SKM-1 treated with dmso at 0.1 percent for 144 hours (cell line): ENCODE measurements around the gene GSK3A.

Experiments used
- DNase-seq: peaks from one replicate; lab custom pipeline; 2025; ENCODE audit not compliant: unreplicated experiment; lab: John Stamatoyannopoulos, UW

The GSK3A gene

GRCh38 chr19:42242512-42243409, at the start of gene GSK3A:
GSK3A (minus strand) TSS chr19:42242602; CDS start chr19:42242465, 137 bp downstream.
- peak; percentile 91 for DNase-seq

GRCh38 chr19:42291435-42291810, 49.0 kb upstream of the GSK3A start:
- no peak for DNase-seq

GRCh38 chr19:42290523-42291434, 48.4 kb upstream of the GSK3A start:
- no peak for DNase-seq

GRCh38 chr19:42290136-42290522, 47.7 kb upstream of the GSK3A start:
- no peak for DNase-seq

GRCh38 chr19:42289556-42290041, 47.2 kb upstream of the GSK3A start:
- no peak for DNase-seq

GRCh38 chr19:42288881-42289555, 46.6 kb upstream of the GSK3A start:
- no peak for DNase-seq

GRCh38 chr19:42288387-42288786, 46.0 kb upstream of the GSK3A start:
- no peak for DNase-seq

GRCh38 chr19:42287827-42288107, 45.4 kb upstream of the GSK3A start:
- no peak for DNase-seq

GRCh38 chr19:42287017-42287826, 44.8 kb upstream of the GSK3A start:
- DNase-seq = no peak

- DNase-seq = no peak
These were observed 44.1 kb upstream of the GSK3A start for GRCh38 chr19:42286349-42287016.

GRCh38 chr19:42285988-42286348, 43.6 kb upstream of the GSK3A start:
- no peak for DNase-seq

- no peak for DNase-seq
These were observed 43.1 kb upstream of the GSK3A start for GRCh38 chr19:42285541-42285941.

- no peak for DNase-seq
These were observed 42.4 kb upstream of the GSK3A start for GRCh38 chr19:42284591-42285341.

GRCh38 chr19:42284066-42284501, 41.7 kb upstream of the GSK3A start:
- peak; percentile 31 for DNase-seq

- DNase-seq = peak; percentile 69
These were observed 41.0 kb upstream of the GSK3A start for GRCh38 chr19:42283188-42284065.

GRCh38 chr19:42282819-42283187, 40.4 kb upstream of the GSK3A start:
- no peak for DNase-seq

- DNase-seq = no peak
These were observed 39.7 kb upstream of the GSK3A start for GRCh38 chr19:42281827-42282762.
